DOHH2 (cell line): ENCODE data around the gene SCUBE2.

Source experiments
- H3F3A ChIP-seq: fragments of 200-600 bp; sonication (generic), shearing (Covaris generic); 2 replicates; pipeline ENCODE4 v1.6.0; 2016; ENCODE audit warnings: antibody characterized with exemption, mild to moderate bottlenecking; ENCODE audit not compliant: control insufficient read depth, insufficient read depth
- H3K27ac ChIP-seq: fragments of 200-600 bp; sonication (generic); 2 replicates; pipeline ENCODE4 v1.5.1; 2014; ENCODE audit warnings: low read depth, mild to moderate bottlenecking, low read length, moderate library complexity
- H3K27me3 ChIP-seq: fragments of 200-600 bp; sonication (generic); 2 replicates; pipeline ENCODE4 v1.6.1; 2014; ENCODE audit warnings: mild to moderate bottlenecking, low read length, mixed read lengths; ENCODE audit not compliant: control insufficient read depth
- H3K36me3 ChIP-seq: fragments of 200-600 bp; sonication (generic); 2 replicates; pipeline ENCODE4 v1.6.1; 2014; ENCODE audit warnings: mild to moderate bottlenecking, low read length, moderate library complexity, mixed read lengths; ENCODE audit not compliant: control insufficient read depth
- H3K4me1 ChIP-seq: fragments of 200-600 bp; sonication (generic); 2 replicates; pipeline ENCODE4 v1.6.1; 2014; ENCODE audit warnings: mild to moderate bottlenecking, low read length, mixed read lengths; ENCODE audit not compliant: control insufficient read depth
- H3K4me2 ChIP-seq: fragments of 200-600 bp; sonication (generic); 2 replicates; pipeline ENCODE4 v1.6.0; 2014; ENCODE audit warnings: mild to moderate bottlenecking, low read length, moderate library complexity
- H3K4me3 ChIP-seq: fragments of 200-600 bp; sonication (generic); 2 replicates; pipeline ENCODE4 v1.5.1; 2014; ENCODE audit warnings: mild to moderate bottlenecking, low read length, mixed read lengths
- H3K79me2 ChIP-seq: fragments of 200-600 bp; sonication (generic); 2 replicates; pipeline ENCODE4 v1.6.1; 2014; ENCODE audit warnings: mild to moderate bottlenecking, low read length, mixed read lengths; ENCODE audit not compliant: control insufficient read depth
- H3K9me2 ChIP-seq: fragments of 200-600 bp; sonication (generic); replicated peaks from 2 replicates; pipeline ENCODE4 v1.6.1; 2014; ENCODE audit warnings: mild to moderate bottlenecking, low read length, mixed read lengths; ENCODE audit not compliant: control insufficient read depth
- H3K9me3 ChIP-seq: fragments of 200-600 bp; sonication (generic); 2 replicates; pipeline ENCODE4 v1.6.1; 2014; ENCODE audit warnings: antibody characterized with exemption, low read length, mixed read lengths; ENCODE audit not compliant: control insufficient read depth, insufficient read depth
- H4K20me1 ChIP-seq: fragments of 200-600 bp; sonication (generic); 2 replicates; pipeline ENCODE4 v1.6.0; 2014; ENCODE audit warnings: low read depth, mild to moderate bottlenecking, antibody characterized with exemption, low read length, moderate library complexity; ENCODE audit not compliant: control insufficient read depth, insufficient read depth
- EZH2phosphoT487 ChIP-seq: fragments of 200-600 bp; sonication (generic); IDR thresholded peaks from 2 replicates; pipeline ENCODE4 v1.6.1; 2017; ENCODE audit warnings: borderline replicate concordance, mild to moderate bottlenecking, antibody characterized with exemption, low read length, moderate library complexity, mixed read lengths
- TF ChIP-seq, protein P1 (sequence below): fragments of 200-600 bp; sonication (generic); IDR thresholded peaks from one replicate; pipeline ENCODE4 v1.5.1; 2014; ENCODE audit warnings: antibody characterized with exemption, mild to moderate bottlenecking, low read depth, low read length; ENCODE audit not compliant: poor library complexity, severe bottlenecking

SCUBE2 gene

DNA sequence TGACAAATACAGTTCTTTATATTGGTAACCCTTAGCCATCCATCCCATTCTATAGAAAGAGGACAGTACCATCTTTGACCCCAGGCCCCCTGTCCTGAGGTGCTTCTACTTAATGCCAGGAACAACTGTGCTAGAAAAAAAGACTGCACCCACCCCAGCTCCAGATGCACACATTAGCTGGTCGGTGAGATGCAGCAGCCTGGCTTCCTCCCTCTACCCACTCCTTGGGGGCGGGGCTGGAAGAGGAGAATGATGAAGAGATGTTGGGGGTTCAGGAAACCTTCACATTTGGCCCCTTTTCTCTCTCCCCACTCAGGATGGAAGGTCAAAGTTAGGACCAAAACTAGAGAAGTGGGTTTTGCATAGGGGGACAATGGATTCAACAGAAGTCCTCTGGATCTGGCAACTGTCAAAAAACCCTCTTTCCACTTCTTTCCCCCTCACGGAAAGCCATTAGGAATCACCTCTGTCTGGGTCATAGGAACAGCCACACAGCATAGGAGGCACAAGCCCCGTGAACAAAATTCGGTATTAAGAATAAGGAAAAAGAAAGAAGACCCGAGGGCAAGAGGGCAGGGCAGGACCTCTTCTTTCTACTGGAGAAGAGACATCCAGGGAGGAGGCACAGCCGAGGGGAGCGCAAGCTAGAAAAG is 88.4 kb downstream of the SCUBE2 start:
- Histone ChIP-seq H3K36me3 (no peaks in the 10 kb centered on the region), H3K9me2 (no peaks in the 10 kb centered on the region), H3K9me3 (no peaks in the 10 kb centered on the region), H3K79me2 (no peaks in the 10 kb centered on the region), H3K27me3 (peaks cover 11% of the 10 kb centered on the region), H3K27ac (no peak overlapping the region), H3K4me2 (no peak overlapping the region), H3K4me3 (no peak overlapping the region), H4K20me1 (no peaks in the 10 kb centered on the region), H3K4me1 (no peaks in the 10 kb centered on the region), H3F3A (no peaks in the 10 kb centered on the region)
- TF ChIP-seq, protein P1, sequence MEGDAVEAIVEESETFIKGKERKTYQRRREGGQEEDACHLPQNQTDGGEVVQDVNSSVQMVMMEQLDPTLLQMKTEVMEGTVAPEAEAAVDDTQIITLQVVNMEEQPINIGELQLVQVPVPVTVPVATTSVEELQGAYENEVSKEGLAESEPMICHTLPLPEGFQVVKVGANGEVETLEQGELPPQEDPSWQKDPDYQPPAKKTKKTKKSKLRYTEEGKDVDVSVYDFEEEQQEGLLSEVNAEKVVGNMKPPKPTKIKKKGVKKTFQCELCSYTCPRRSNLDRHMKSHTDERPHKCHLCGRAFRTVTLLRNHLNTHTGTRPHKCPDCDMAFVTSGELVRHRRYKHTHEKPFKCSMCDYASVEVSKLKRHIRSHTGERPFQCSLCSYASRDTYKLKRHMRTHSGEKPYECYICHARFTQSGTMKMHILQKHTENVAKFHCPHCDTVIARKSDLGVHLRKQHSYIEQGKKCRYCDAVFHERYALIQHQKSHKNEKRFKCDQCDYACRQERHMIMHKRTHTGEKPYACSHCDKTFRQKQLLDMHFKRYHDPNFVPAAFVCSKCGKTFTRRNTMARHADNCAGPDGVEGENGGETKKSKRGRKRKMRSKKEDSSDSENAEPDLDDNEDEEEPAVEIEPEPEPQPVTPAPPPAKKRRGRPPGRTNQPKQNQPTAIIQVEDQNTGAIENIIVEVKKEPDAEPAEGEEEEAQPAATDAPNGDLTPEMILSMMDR: no peak
- no peak for TF ChIP-seq EZH2phosphoT487

DNA sequence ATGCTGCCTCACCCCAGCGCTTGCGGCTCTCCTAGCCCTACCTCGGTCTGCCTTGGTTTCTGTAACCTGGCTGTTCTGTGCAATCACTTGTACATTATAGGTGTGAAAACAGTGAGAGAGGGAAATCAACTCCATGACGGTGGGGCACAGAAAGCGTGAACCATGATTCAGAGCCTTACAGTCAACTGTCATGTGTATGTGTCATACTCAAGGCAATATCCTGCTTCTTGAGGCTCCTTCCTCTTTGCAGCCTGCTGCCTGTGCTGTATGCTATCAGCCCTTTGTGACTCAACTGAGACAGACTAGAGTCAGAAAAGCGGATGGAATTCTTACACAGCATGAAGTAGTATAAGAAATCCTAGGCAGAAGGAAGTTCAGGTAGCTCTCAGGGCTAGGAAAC is 89.7 kb downstream of the SCUBE2 start:
- Histone ChIP-seq H4K20me1 (no peaks in the 10 kb centered on the region), H3F3A (no peaks in the 10 kb centered on the region), H3K27me3 (peaks cover 11% of the 10 kb centered on the region), H3K4me3 (no peak overlapping the region), H3K9me3 (no peaks in the 10 kb centered on the region), H3K79me2 (no peaks in the 10 kb centered on the region), H3K36me3 (no peaks in the 10 kb centered on the region), H3K4me2 (no peak overlapping the region), H3K9me2 (no peaks in the 10 kb centered on the region), H3K27ac (no peak overlapping the region), H3K4me1 (no peaks in the 10 kb centered on the region)
- TF ChIP-seq EZH2phosphoT487: no peak
- TF ChIP-seq, protein P1: no peak

DNA sequence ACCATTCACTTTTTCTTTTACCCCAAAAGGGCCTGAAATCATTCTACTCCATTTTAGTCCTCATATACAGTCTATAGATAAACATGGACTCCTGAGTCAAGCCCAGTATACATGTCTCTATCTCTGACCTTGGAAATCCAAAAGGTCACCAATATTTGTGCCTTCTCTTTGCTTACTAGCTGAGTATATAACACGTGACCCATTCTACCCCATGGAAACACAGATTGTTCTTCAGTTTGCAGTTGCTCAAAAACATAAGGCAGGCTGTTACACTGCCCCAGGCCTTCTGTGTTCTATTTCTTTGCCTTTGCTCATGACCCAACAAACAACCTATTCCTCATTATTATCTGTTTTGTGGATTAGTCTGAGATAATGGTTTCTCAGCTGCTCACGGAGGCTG is 93.4 kb downstream of the SCUBE2 start:
- Histone ChIP-seq H3K79me2 (no peaks in the 10 kb centered on the region), H4K20me1 (no peaks in the 10 kb centered on the region), H3K9me2 (no peaks in the 10 kb centered on the region), H3K9me3 (no peaks in the 10 kb centered on the region), H3K4me2 (no peak overlapping the region), H3F3A (no peaks in the 10 kb centered on the region), H3K4me3 (no peak overlapping the region), H3K27ac (no peak overlapping the region), H3K4me1 (no peaks in the 10 kb centered on the region), H3K27me3 (peaks cover 13% of the 10 kb centered on the region), H3K36me3 (no peaks in the 10 kb centered on the region)
- no peak for TF ChIP-seq EZH2phosphoT487
- TF ChIP-seq, protein P1: no peak
